ENCODE data around the gene PEX7.

GRCh38 chr6:136790411-136791295 is 31.7 kb upstream of the PEX7 start:
- no peak for TF ChIP-seq CTCF (IDR thresholded peaks at IDR 0.05)
- no peak for TF ChIP-seq POLR2A (IDR thresholded peaks at IDR 0.05)
